Stimulated activated CD8-positive, alpha-beta memory T cell treated with anti-CD3 and anti-CD28 coated beads, Interleukin-15, amount 100 ng/mL, for 1 hour (primary cell): ENCODE results near the gene VSNL1.

Source experiments
- DNase-seq: peaks from one replicate; pipeline ENCODE4 v3.0.0-alpha.2; 2020; ENCODE audit warnings: low read depth

Gene VSNL1

DNA sequence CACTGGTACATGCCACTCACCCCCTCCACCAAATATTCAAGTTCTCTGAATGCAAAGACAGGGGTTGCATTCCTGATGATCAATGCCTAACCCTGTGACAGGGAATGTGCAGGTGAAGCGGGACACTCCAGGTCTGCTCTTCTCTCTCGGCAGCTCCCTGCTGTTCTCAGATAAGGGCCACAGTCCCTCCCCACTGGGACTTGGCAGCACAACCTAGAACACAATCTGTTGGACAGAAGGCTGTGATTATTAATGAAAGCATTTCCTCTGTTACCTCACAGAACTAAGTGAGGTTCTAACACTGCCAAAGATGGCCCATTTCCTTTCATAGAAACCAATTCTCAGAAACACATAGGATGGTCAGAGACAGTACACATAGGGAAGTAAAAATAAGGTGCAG lies 42.7 kb downstream of the VSNL1 start:
- no peak for DNase-seq

DNA sequence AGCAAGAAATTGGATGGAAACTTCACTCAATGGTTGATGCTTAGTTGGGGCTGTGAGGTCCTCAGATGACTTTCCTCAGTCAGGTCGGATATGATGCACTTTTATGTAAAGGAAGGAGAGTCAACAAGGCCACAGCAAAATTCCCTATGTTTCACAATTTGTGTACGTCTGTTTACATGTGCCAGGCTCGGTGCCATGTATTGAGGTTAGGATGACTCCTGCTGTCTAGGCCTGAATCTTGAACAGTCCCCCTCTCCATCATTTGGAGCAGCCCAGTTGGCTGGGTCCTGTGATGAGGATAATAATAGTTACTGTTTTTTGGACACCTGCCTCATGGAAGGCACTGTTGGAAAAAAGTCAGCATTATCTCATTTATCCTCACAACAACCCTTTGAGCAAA lies 43.1 kb downstream of the VSNL1 start:
- no peak for DNase-seq

DNA sequence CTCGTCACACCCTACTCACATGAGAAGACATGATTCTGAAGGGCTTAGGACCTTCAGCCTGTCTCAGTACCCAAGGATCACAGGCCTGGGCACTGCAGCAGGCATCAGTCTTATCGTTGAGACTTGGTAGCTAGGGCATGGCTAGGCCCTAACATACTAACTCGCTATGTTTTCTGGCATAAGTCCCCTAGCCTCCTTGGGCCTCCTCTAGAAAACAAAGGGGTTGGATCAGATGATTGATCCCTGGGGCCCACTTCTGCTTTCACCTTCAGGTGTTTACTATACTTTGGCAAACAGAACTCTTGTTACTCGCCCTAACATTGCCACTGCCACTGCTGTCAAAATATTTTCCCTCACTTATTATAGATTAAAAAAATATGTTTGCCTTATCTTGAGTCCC lies 44.2 kb downstream of the VSNL1 start:
- DNase-seq, result no peak

DNA sequence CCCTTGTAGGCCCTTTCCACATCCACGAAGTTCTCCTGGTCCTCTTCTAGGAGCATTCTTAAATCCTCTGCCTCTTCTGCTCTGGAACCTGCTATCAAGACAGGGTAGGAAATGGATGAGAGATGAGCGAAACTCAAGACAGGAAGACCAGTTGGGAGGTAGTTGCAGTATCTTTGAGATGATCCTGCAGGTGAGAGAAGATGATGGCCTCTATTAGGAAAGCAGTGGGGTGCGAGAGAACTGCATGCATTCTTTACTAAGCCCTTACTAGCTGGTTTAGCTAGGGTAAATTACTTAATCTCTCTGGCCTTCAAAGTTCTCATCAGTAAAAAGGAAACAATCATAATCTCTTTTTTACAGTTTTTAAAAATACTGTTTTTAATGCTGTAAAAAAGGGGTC lies 47.0 kb downstream of the VSNL1 start:
- DNase-seq, result no peak

DNA sequence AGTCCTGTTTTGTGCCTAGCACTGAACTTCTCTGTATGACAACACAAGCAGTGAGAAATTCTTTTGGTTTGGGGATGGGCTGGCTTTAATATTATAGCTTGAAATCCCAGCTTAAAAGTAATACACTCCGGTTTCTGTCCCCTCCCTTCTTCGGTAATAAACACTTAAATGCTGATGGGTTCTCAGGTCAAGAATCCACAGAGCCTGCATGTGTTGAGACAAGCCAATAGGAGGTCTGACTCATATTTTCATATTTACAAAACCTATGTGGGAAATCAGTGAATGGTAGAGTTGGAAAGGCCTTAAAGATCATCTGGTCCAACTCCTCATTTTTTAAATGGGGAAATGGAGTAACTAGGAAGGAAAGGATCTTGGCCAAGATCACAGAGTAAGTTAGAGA lies 47.5 kb downstream of the VSNL1 start:
- DNase-seq, result no peak

DNA sequence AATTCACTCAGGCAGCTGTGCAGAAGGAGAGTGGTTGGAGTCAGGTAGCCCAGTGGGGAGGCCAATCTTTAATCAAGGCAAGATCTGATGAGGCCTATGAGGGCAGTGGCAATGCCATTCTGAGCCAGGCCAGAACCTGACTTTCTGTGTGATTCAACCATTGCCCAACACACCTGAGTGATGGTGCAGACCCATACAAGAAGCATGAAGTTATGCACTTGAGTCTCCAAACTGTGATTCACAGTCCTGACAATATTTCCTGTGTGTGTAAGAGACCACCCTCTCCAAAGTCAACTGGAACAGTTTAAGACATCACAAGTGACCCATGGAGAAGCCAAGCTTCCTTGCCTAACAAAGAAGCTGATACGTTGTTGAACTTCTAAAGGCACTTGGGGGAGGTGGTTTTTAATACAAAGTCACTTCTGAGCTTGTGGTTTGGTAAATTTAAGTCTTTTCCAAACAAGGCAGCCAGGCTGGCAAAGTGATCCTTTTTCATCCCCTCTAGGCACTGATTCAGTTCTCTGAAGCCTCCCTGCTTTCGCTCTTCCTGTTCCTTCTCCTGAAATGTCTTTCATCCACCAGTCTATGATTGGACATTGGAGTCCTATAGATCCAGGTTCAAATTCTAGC lies 49.0 kb downstream of the VSNL1 start:
- DNase-seq, result no peak

DNA sequence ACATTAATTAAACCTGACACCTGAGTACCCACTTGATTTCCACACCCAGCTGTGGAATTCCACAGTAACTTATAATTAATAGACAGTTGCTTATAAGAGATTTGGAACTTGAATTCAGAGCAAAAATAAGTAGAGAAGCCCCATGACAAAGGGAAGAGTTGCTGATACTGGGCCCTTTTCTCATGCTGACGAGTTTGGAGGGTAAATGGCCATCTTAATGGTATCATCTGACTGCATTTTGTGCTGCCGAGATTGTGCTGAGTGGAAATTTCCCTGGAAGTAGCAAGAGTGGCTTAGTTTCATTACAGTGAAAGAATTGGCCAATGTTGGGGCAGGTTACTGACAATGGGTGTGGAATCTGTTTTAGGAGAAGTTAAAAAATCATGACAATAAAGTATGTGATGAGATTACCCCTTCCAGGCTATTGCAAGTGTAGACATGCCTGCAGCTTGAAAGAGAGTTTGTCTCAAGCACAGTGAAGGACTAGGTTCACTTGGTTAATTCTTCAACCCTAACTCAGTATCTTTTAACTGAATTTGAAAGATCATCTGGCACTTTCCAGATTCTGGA lies 49.9 kb downstream of the VSNL1 start:
- no peak for DNase-seq

DNA sequence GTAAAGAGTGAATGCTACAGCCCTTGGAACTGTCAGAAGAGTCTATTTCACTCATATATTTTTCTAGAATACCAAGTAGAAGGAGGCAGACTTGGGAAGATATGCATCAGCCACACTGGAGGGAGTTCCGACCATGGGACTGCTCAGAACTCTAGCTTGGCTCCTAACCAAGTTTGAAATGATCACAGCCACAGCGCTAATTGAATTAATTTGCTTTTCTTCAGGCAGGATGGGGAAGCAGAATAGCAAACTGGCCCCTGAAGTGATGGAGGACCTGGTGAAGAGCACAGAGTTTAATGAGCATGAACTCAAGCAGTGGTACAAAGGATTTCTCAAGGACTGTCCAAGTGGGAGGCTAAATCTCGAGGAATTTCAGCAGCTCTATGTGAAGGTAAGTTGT lies 51.4 kb downstream of the VSNL1 start:
- no peak for DNase-seq

DNA sequence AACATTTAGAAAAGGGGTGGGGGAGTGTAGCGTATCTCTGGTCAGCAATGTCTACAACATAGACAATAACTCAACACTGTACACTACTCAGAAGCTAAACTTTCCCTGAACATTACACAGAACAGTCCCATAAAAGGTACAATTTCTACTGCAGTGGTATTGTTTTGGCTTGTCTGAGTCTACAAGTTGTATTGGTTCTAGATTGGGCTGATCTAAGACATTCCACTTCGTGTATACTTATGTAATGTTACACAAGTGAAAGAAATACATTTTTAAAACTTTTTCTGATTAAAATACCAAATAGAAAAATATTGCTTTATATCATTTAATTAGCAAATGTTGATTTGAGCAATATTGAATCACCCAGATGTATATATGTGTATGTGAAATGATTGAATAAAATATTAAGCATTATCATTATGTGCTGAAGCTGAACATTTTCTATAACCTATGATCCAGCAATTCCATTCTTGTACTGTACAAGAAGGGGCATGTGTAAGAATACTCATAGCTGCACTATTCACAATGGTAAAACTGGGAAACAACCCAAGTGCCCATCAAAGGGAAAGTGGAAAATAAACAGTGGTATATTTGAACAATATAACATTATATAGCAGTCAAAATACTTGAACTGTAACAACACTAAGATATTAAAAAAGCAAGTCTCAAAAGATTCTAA lies 52.4 kb downstream of the VSNL1 start:
- DNase-seq, result no peak

DNA sequence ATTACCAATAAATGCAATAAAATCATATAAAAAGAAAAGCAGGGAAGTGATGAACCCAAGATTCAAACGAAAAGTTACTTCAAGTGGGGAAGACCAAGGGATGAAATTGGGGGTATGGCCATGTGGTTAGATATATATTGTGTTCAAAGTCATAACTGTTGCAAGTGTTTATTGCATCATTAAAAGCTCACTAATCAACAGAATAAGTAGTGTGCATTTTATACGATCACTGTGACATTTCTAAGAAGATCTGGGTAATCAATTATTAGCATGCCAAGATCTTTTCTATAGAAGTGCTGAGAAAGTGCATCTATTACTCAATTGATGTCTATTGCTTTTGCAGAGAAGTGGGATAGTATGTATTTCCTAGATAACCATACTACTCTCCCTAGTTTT lies 52.9 kb downstream of the VSNL1 start:
- DNase-seq, result no peak

DNA sequence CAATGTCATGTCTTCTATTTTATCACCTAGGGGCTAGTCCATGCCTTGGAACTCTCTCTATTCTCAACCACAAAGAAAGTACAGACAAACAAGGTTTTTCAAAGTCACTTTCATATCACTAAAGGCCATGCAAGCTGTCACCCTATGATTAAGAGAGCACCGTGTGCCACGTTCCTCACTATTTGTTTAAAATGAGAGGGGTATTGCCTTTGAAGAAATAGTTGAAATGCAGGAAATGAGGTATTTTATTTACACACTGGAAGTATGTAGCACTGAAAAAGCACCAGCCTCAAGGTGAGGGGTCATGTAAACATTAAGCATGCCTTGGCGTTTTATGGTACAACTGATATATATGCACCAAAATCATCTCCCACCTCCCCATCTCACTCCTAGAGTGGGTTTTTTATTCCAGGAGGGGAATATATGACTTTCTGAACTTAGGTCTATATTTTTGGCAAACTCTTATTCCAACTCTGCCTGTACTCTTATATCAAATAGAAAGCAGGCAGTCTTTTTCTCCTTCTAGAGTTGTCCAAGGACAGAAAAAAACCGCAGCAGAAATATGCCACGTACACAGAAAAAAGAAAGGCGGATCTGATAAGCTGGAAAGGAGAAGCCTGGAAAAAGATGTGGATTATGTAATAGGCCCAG lies 53.5 kb downstream of the VSNL1 start:
- no peak for DNase-seq

DNA sequence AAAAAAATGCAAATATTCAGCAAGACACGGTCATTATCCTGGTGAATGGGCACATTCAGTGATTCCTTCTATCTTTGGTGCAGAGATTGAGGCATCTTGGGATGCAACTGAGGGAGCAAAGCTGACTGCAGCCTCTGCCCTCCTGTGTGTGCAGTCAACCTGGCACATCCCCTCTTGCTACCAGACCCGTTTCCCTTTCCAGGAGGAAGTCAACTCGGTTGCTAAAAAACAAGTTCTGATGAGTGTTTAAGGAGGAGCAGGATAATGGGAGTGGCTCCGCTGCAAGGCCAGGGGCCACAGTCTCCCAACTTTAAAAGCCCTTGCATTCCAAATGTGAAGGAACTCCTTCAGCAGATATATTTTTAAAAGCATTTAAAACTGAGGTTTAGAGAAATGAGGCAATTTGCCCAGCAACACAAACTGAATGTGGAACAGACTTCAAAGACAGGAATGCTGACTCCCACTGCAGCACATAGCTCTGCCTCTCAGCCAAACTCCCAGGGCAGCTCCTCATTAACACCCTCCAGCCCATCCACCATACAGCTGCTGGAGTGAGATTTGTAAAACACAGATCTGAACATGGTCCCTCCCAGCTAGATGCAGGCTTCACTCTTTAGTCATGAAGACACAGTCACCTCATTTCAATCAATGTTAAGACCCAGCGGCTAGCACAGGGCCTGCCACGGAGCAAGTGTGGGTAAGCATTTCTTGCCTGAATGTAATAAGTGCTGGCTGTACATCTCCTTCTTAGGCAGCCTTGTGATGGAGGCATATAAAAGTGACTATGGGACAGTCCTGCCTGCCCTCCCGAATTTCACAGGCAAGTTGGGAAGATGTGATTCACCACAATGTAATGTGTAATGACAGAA lies 54.3 kb downstream of the VSNL1 start:
- no peak for DNase-seq

DNA sequence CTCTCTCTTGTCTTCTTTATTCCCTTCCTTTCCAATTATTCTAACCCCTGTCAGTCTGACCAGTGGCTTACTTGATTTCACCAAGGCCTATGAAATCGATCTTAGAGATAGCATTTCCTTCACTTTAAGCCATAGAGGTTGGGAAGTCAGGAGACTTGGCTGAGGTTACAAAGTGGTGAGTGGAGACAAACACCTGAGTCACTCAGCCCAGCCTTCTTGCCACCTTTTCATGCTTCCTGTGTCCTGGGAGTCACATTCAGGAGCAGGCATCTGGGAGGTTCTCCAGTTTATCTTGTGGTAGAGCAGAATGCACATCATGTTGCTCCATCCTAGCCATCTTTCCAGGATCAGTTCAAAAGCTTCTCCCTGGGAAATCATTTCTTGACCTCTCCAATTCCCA lies 59.1 kb downstream of the VSNL1 start:
- no peak for DNase-seq

DNA sequence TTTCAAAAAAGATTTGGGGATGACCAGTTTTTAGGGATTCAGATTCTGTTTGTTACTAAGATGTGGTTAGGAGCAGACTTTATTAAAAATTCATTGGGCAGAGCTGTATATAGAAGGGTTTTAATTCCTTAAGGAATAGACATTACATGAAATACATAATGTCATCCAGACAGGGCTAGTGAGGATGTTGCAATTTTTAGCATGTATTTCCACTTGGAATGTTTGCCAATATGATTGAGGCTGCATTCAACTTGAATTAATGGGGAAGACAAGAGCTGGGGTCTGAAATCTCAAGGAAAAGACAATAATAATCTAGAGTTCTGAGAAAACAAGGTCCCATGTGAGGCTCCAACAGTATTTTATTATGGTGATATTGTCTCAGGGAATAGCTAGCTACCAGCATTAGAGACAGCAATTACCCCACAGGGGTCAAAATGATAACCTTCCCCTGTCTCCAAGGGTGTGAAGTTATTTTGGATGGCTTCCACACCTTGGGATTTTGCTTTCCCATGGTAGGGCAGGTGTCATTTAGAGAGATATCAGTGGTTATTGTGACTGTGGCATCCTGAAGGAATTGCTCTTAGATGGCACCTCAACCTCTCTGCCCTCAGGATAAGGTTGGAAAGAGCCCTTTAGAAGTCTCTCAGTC lies 60.2 kb downstream of the VSNL1 start:
- no peak for DNase-seq

DNA sequence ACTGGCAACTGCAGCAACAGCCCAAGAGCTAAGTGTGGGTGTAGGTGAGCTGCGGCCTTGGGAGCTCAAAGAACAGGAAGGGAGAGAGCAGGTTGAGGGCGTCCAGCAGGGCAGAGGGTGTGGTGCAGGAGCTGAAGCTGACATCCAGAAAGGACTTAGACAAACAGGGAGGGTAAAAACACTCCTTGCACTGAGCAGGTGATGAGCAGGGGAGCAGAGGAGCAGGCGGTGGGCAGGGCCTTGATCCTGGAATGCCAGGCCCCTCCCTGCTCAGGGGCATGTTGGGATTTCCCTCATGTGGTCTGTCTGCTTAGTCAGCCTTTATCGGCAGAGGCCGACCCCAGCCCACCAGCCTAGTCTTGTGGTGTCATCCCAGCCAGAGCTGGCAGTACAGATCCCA lies 63.6 kb downstream of the VSNL1 start:
- DNase-seq, result no peak

DNA sequence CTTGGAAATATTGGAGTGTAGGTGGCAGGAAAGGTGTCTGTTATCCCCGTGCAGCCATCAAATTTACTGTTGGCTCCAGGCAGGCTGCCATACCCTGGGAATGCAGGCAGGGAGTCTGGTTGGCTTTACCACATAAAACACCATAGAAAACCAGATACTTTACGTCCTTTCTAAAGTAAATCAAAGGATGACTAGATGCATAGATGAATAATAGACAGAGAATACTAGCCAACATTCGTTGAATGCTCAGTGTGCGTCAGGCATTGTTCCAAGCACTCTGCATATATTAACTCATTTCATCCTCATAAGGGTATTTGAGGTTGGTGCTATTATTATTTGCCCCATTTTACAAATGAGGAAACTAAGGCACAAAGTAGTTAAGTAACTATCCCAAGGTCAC lies 65.2 kb downstream of the VSNL1 start:
- DNase-seq, result no peak

DNA sequence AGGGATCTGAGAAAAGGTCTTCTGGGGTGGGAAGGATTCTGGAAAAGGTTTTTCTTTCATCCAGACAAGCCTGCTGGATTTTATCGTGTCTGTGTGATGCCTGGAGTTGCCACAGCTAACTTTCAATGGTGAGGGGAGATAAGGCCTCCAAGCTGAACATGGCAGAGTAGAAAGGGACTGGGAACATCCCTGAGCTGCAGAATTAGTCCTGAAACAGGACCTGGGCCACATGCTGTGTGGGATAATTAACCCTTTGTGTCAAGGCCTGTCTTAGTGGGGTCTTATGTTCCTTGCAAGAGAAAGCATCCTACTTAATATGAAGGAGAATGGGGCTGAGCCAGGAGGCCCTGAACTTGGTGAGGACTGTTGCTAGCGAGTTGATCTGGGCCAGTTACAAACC lies 66.4 kb downstream of the VSNL1 start:
- no peak for DNase-seq

DNA sequence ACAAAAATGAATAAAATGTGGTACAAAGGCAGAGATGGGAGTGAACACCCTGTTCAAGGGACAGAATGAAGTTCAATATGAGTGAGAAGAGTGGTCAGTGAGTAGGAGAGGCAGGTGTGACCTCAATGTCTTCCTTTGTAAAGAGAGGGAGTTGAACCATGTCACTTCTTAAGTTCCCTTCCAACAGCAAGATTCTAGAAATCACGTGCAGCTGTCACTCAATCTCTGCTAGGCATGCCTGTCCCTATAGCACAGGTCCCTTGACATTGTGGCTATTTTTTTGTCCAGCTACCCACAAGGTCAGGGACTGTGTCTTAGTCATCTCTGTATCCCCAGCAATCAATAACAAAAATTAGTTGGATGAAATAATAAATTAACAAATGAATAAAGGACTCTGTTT lies 66.9 kb downstream of the VSNL1 start:
- no peak for DNase-seq

DNA sequence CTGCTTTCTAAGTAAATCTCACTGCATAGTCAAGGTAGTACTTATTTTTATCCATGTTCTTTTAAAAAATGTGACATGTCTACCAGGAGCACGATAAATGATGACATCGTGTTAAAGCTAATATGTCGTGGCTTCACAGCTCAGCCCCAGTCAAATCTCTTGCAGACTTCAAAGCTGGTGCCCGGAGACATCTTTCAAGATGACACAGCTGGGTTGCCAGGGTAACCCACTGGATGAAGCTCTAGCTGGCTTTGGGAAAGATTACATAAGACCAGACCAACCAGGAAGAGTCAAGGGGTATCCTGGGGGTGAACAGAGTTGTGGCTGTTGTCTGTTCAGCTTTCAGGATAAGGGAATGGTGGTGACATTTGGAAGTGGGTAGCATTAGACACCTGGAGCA lies 67.8 kb downstream of the VSNL1 start:
- DNase-seq, result no peak

DNA sequence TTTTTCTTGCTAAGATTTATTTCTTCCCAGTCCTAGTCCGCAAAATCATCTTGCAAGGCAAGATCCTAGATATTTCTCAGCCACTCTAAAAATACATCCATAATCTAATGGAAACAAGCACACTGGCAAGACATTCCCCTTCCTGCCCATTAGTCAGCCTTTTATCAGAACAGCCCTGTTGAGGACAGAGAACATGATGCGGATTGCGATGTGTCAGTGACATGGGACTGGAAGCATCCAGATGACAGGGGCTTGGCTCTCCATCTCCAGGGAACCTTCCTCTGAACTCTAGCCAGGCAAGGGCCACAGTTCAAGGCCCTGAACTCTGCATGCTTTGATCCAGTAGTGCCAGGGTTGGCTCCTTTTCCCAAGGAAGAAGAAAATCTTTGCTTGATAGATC lies 70.0 kb downstream of the VSNL1 start:
- DNase-seq, result no peak

DNA sequence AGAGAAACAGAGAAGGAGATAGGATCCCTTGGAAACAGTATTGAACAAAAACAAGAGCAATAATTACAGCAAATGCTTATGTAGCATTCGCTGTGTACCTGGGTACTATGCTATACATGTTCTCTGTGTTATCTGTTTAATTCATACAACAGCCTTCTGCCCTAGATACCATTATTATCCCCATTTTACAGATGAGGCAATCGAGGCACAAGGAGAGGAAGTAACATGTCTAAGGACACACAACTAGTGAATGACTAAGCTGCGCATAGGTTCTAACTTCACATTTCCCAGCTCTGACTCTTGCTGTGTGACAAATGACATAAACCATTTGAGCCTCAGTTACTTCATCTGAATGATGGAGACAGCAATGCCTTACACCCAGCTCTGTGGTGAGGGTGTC lies 70.5 kb downstream of the VSNL1 start:
- DNase-seq, result no peak
